ENCODE data around the gene CRB2. TPM values are rescaled to one million over a fixed set of nuclear protein-coding genes. Genes with fewer than 3 reads are reported as not detected.

The CRB2 gene
- total and polyA plus RNA-seq, 12 donors = under 0.01 to 0.24 (median 0.07) TPM; not detected in 4

- intact Hi-C loops (cut with DNase I) = no loop called here
- H3K9me3 ChIP-seq (replicated peaks in 1 of 3) = no peaks in the 10 kb centered on the region
- H3K27ac ChIP-seq = no peak overlapping the region
- no peak overlapping the region for H3K4me3 ChIP-seq
- H3K27me3 ChIP-seq = no peaks in the 10 kb centered on the region
- 59 to 72% (median 63%) methylated on average over 6 of the region's 6 CpGs for WGBS, 4 donors
- DNase-seq = no peak
- TF ChIP-seq CTCF (IDR thresholded peaks at IDR 0.05) (no peak), POLR2A (IDR thresholded peaks at IDR 0.05) (no peak)
- no peaks in the 10 kb centered on the region for H3K36me3 ChIP-seq (replicated peaks in 1 of 2)
- H3K4me1 ChIP-seq (replicated peaks in 1 of 2) = no peaks in the 10 kb centered on the region
Measured at GRCh38 chr9:123326187-123326586, 29.8 kb upstream of the CRB2 start.

- WGBS, 4 donors = 67 to 83% (median 76%) methylated on average over 5 of the region's 5 CpGs
- H3K4me1 ChIP-seq (replicated peaks in 1 of 2) = no peaks in the 10 kb centered on the region
- no peaks in the 10 kb centered on the region for H3K36me3 ChIP-seq (replicated peaks in 1 of 2)
- no peaks in the 10 kb centered on the region for H3K9me3 ChIP-seq (replicated peaks in 1 of 3)
- H3K27ac ChIP-seq = no peak overlapping the region
- no peaks in the 10 kb centered on the region for H3K27me3 ChIP-seq
- no peak overlapping the region for H3K4me3 ChIP-seq
- no peak for DNase-seq
- intact Hi-C loops (cut with DNase I) = no loop called here
- TF ChIP-seq POLR2A (IDR thresholded peaks at IDR 0.05) (no peak), CTCF (IDR thresholded peaks at IDR 0.05) (no peak)
Measured at GRCh38 chr9:123326662-123327093, 29.3 kb upstream of the CRB2 start.

GRCh38 chr9:123327697-123328100 lies 28.3 kb upstream of the CRB2 start:
- Histone ChIP-seq H3K4me1 (replicated peaks in 1 of 2) (no peaks in the 10 kb centered on the region), H3K27me3 (no peaks in the 10 kb centered on the region), H3K36me3 (replicated peaks in 1 of 2) (no peaks in the 10 kb centered on the region), H3K4me3 (no peak overlapping the region), H3K9me3 (replicated peaks in 1 of 3) (no peaks in the 10 kb centered on the region), H3K27ac (no peak overlapping the region)
- TF ChIP-seq POLR2A (IDR thresholded peaks at IDR 0.05) (no peak), CTCF (IDR thresholded peaks at IDR 0.05) (no peak)
- DNase-seq = no peak
- WGBS, 4 donors = 87 to 92% (median 89%) methylated on average over 4 to 8 of the region's 8 CpGs
- intact Hi-C loops (cut with DNase I) = no loop called here

- 65 to 72% (median 68%) methylated on average over 5 to 6 of the region's 6 CpGs for WGBS, 4 donors
- H3K4me3 ChIP-seq = no peak overlapping the region
- no peaks in the 10 kb centered on the region for H3K36me3 ChIP-seq (replicated peaks in 1 of 2)
- no peaks in the 10 kb centered on the region for H3K9me3 ChIP-seq (replicated peaks in 1 of 3)
- DNase-seq = peak in 2 of 7 donors; percentile 35 to 58
- intact Hi-C loops (cut with DNase I) = no loop called here
- TF ChIP-seq POLR2A (IDR thresholded peaks at IDR 0.05) = no peak
- H3K27ac ChIP-seq = no peak overlapping the region
- H3K27me3 ChIP-seq = no peaks in the 10 kb centered on the region
- no peaks in the 10 kb centered on the region for H3K4me1 ChIP-seq (replicated peaks in 1 of 2)
Measured at GRCh38 chr9:123329329-123329955, 26.6 kb upstream of the CRB2 start.

All from adrenal gland (tissue), 12 donors.